Skeletal muscle cell (primary cell): ENCODE measurements around the gene BLNK.
"Not testable (repeated sequence)": the region's sequence is repeated elsewhere in the genome, so short reads cannot be mapped to it uniquely, and the experiment has no call there.

Source experiments
- DNase-seq: peaks from one replicate; pipeline ENCODE4 v3.0.0-alpha.2; 2010; ENCODE audit warnings: low read depth
- H3K4me3 ChIP-seq: 2 replicates; pipeline ENCODE4 v1.5.1; 2011; ENCODE audit warnings: low read depth, mild to moderate bottlenecking, control low read depth, low read length, moderate library complexity

BLNK gene

DNA sequence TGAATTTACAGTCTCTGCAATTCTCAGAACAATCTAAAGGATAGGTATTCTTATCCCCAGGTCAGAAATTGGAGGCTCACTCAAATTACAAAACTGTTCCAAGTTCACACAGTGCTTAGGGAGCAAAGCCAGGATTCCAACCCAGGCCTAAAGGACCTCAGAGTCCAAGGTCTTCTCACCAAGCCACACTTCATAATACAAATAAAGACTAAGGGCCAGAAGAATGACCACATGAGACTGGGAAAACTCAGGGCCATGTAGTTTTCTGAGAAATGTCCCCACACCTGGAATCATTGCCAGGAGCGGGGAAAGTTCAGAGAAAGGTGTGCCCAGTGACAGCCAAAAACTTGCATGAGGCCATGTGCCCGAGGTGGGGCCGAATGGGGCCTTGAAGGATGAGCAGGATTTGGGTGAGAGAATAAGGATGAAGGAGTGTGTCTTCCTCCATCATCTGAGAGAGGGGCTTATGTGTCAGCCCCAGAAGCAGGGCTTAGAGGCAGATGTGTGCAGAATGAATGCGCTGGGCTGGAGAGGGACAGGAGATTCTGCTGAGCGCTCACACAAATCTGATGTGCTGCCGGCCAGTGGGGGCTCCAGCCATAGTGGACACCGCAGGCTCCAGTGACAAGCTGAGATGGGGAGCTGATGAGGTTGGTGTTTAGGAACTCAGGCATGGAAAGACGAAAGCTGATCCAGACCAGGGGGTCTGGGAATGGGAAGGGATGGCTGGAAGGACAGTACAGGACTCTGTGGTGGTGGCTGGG is 35.9 kb downstream of the BLNK start:
- no peak overlapping the region for H3K4me3 ChIP-seq
- DNase-seq = no peak

DNA sequence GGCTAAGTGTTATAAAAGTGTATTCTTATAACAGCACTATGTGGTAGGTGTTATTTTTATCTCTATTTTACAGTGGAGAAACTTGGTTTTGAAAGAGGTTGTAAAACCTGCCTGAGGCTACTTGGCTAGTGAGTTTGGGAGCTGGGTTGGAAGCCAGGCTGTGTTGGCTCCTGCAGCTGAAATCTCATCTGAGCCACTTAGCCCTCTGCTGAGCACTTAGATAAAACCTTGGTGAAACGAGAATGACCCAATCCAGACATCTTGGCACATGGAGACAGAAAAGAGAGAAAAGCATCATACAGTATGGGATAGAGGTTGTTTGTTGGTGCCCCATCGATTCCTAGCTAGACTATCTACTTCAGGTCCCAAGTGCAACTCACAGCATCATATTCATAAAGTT is 37.4 kb downstream of the BLNK start:
- no peak overlapping the region for H3K4me3 ChIP-seq
- DNase-seq = no peak

DNA sequence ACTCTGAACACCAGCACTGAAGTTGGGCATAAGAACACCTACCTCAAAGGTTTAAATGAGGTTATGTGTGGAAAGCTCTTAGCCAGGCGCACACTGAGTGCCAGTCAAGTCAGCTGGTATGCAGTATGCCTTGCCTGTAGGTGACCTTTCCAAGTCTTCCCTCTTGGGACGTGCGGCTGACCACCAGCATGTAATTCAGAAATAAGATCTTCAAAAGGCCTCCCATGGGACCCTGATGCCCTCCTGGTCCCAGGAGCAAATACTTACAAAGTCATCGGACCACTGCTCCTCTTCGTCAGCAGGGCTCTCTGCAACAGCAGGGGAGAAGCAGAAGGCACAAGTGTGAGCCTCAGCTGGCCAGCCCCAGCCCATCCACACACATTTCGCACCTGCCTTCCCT is 40.8 kb downstream of the BLNK start:
- no peak for DNase-seq
- H3K4me3 ChIP-seq = no peak overlapping the region

DNA sequence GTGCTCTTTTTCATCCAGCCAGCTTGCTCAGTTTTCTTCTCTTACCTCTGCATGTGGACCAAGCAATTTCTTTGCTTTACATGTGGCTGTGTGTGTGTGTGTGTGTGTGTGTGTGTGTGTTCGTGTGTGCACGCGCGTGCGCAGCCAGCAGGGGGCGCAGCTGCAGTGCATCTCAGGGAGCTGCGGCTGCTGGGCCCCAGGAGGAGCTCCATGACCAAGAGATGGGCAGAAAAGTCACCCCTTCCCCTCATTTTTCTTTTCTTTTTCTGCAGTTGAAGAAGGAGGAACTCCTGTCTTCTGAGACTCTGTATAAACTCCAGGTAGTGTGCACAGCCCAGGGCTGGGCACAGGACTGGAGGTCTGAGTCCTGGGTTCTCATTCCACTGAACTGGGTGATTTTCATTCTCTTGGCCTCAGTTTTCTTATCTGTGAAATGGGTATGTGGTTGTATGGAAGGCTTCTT is 41.8 kb downstream of the BLNK start:
- peak; percentile 18 for DNase-seq
- H3K4me3 ChIP-seq = no peak overlapping the region

DNA sequence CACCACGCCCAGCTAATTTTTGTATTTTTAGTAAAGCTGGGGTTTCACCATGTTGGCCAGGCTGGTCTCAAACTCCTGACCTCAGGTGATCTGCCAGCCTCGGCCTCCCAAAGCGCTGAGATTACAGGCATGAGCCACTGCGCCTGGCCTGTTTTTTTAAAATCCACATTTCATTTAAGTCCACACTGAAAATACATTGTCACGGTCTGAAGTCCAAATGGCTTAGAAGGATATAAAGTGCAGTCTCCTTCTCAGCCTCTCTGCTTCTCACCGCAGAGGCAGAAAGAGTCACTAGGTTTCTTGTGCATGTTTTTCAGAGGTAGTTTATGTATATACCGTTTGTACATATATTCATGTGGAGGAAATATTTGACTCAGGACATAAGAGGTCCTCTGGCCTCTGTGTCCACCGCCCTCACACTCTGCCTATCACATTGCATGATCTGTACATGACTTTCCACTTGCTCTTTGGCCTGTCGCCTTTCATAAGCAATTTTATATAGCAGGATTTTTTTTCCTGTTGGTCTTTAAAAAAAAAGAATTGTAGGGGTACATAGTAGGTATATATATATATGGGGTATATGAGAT is 42.9 kb downstream of the BLNK start:
- DNase-seq = no peak
- H3K4me3 ChIP-seq = no peak overlapping the region

DNA sequence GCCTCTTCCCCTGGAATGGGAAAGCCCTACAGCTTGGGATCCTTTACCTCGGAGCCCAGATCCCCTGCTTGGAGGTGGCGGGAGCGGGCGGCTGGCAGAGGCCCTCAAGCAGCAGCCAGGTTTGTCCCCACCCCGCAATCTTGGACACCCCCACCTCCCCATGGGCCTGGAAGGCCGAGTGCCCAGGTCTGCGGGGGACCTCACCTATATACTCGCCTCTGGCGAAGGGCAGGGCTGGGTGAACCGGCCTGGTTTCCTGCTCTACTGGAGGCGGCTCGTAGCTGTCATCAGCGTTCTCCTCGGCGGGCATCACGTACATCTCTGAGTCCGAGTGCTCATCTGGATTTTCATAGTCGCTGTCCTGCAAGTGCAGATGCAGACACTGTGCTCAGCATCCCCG is 44.2 kb downstream of the BLNK start:
- H3K4me3 ChIP-seq = no peak overlapping the region
- no peak for DNase-seq

DNA sequence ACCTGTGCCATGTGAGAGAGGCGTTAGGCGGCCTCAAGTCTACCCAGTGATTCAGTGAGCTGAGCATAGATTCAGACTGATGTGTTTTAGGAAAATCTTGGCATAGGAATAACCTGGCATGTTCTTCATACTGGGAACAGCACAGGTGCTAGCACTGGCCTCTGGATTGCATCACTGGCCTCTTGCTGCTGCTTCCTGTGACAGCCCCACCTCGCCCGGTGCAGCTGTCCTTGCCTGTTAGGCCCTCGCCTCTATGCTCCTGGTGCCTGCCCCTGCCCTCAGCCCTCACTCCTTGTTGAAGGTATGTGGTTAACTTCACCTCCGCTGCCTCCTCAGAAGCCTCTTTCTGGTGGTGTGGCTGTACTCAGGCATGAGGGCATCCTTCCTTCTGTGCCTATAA is 46.2 kb downstream of the BLNK start:
- no peak for DNase-seq

DNA sequence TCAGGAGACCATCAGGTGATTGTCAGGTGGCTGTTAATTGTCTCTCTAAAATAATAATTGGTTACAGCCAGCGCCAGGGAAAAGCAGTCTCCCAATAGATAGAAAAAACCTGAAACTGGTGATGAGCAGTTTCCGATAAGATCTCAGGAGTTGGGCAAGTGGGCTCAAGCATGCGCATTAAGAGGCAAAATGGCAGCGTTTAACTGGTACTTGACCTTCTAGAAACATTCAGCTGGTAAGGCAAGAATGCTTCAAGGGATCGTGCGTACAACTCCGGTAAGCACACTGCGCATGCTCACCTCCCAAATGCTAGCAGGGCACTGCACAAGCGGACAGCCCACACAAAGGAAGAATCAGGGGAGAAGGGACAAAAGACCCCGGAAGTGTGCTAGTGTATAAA is 48.5 kb downstream of the BLNK start:
- H3K4me3 ChIP-seq = no peak overlapping the region
- no peak for DNase-seq

More for the DNA sequence above, 46.2 kb downstream of the BLNK start:
- H3K4me3 ChIP-seq = no peak overlapping the region

DNA sequence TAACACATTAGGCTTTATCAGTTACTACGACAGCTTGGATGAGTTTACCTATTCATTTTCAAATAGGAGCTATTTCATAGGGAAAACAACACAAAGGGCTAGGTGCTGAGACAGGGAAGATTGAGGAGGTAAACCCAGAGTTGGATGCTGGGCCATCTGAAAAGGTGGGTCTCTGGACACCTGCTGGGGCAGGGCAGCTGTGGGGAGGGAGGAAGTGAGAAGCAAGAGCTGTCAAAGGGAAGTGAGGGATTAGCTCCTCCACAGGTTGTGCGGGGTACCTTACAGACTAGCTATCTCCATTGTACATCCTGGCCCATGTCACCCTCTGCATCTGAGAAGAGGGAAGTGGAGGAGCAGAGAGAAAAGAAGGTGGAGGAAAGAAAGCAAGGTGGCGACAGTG is 48.9 kb downstream of the BLNK start:
- H3K4me3 ChIP-seq = no peak overlapping the region
- DNase-seq = no peak

DNA sequence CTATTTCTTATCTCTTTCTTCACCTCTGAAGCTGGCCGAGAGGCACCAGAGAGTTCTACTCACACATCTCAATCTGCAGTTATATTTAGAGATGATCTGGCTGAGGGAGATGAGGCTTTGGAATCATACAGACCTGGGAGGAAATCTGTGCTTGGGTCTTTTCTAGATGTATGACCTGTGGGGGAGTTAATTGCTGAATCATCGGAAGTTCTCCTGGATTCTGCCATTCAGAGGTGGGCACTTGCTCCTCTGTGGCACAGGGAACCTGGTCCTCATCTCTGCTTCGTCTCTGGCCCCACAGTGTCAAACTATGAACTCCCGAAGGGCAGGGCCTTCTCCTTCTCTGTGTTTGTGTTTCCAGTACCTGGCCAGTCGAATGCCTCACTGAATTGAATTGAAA is 52.5 kb downstream of the BLNK start:
- no peak for DNase-seq
- H3K4me3 ChIP-seq = no peak overlapping the region

DNA sequence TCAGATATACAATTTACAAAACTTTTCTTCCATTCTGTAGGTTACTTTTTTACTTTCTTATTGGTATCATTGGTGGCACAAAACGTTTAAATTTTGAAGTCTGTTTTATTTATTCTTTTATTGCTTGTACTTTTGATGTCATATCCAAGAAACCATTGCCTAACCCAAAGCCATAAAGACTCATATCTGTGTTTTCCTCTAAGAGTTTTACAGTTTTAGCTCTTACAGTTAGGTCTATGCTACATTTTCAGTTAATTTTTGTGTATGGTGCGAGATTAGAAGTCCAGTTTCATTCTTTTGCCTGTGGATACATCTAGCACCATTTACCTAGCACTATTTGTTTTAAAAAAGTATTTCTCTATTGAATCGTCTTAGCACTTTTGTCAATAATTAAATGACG is 53.7 kb downstream of the BLNK start:
- no peak overlapping the region for H3K4me3 ChIP-seq
- DNase-seq = no peak

DNA sequence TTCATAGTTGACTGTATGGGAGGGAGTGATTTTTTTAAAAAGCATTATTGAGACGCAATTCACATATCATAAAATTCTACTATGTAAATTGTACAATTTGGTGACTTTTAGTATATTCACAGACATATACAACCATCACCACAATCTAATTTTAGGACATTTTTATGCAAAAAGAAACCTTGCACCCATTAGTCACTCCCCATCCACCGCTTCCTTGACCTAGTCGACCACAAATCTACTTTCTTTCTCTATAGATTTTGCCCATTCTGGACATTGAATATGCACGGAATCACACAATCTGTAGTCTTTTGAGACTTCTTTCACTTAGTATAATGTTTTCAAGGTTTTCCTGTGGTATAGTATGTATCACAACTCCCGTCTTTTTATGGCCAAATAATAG is 54.6 kb downstream of the BLNK start:
- no peak overlapping the region for H3K4me3 ChIP-seq
- DNase-seq = no peak

DNA sequence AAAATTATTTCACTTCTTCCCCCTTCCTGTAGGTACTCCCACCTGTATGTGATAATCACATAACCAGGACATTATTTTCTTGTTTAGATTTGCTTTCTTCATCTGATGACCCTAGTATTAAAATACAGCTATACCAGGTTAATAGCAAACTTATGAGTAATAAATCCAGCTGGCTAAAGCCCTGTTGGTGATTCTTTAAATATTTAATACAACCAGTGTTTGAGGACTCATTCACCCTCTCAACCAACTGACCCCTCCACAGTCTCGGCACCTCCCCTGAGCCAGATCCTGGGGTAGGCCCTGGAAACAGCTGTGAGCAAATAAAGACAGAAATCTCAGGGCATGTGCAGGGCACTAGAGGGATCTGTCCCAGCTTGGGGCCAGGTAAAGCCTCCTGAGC is 58.5 kb downstream of the BLNK start:
- DNase-seq = no peak
- H3K4me3 ChIP-seq = no peak overlapping the region

DNA sequence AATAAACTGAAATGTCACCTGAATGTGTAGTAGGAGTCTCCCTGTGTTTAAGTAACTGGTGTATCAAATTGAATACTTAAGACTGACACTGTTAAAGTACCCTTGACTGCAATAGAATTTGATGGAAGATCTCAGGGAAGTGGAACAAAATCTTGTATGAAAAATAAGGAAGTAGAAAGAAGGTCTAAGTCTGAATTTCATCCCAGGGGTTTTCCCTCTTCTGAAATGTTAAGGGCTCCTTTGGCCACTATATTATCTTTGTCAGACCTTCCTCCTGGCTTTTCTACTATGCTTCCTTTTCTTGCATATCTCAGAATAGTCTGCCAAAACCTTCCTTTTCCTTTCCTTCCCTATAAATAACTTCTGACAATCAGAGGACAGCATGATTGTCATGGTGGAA is 59.6 kb downstream of the BLNK start:
- no peak overlapping the region for H3K4me3 ChIP-seq
- DNase-seq = no peak

DNA sequence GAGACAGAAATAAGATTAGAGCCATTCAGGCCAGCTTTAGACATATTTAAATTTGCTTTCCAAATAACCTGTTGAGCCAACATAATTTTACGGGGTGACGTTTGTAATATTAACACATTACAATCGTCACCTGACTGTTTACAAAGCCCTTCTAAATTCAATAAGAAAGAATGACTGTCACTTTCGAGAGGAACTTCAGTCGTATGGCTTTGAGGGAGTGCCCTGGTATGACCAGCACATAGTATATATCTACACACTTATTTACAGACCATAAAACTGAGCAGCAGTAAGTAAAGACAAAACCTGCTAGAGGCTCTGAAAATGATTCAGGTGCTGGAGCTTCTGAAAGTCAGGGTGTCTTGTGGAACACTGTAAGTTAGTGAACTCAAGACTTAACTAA is 62.4 kb downstream of the BLNK start:
- H3K4me3 ChIP-seq = no peak overlapping the region
- DNase-seq = no peak

DNA sequence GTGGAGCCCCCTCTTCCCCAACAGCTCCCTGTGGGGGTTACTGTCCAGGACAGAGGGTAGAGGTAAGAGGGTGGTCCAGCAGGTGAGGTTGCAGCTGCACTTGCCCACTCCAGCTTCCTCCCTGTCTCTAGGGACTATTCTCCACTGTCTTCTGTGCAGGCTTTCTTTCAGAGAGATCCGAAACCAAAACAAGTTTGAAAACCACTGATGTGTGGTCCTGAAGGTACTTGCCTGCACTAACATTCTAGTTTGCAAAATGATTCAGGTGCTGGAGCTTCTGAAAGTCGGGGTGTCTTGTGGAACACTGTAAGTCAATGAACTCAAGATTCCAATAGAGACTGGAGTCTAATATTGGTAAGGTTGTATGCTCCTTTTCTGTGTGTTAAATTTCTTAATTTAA is 63.1 kb downstream of the BLNK start:
- H3K4me3 ChIP-seq = no peak overlapping the region
- no peak for DNase-seq

DNA sequence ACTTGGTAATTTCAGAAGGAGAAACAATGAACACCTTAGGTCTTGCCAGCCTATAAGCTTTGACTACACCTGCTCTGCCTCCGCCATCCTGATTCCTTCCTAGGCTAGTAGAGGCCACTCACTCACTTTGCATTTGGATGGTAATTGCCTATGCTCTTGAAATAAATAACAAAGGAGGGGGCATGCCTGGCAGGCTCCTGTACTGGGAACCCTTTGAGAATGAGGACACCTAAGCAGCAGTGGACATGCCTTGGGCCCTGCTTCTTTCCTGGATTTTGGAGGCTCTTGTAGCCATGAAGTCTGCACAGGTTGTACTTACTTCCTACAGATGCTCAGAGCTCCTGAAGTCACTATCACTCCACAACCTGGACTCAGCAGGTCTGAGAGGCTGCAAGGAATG is 65.8 kb downstream of the BLNK start:
- DNase-seq = no peak
- no peak overlapping the region for H3K4me3 ChIP-seq

DNA sequence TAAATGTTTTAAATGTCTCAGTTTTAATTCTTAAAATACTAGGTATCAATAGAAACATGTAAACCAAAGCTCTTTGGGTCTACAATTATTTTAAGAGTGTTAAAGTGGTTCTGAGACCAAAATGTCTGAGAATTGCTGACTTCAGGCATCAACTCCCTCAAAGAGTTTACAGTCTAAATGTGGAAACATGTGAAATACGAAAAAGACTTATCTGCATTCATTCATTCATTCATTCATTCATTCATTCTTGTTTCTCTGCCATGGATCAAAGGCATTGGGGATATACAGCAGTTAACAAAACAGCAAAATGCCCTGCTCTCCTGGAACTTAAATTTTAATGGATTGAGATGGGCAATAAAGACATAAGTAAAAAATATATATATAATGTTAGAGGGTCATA is 69.8 kb downstream of the BLNK start:
- no peak overlapping the region for H3K4me3 ChIP-seq
- no peak for DNase-seq

DNA sequence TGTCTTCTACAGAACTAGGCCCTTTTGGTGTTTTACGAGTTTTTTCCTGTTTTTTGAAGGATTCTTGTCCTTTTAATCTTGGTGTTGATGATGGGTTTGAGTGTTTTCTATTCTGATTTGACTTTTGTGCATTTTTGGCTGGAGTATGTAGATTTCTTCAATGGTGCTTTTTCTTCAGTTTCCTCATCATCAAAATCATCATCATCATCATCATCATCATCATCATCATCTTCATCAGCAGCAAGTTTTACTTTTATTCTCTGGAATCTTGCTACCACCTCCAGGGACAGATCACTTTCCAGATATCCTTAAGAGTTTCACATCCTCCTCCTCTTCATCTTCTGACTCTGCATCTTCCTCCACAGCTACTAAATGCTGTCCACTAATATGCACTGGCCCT is 81.9 kb downstream of the BLNK start:
- not testable (repeated sequence) for DNase-seq

DNA sequence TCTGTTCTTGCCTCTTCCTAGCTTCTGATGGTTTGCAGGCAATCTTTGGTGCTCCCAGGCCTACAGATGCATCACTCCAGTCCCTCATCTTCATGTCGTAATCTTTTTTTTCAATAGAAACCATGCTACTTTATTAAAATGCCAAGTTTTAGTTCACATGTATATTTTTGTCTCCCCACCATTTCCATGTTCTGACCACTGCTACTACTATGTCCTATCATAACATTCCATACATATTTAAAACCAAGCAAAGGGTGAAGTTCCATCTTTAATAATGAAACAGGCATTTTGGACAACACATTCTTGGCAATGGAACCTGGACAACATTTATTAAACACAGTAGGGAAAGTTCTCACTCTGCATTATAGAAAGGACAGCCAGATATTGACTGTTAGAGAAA is 82.5 kb downstream of the BLNK start:
- no peak for DNase-seq
- no peak overlapping the region for H3K4me3 ChIP-seq

More for the DNA sequence above, 81.9 kb downstream of the BLNK start:
- not testable (repeated sequence) for H3K4me3 ChIP-seq

DNA sequence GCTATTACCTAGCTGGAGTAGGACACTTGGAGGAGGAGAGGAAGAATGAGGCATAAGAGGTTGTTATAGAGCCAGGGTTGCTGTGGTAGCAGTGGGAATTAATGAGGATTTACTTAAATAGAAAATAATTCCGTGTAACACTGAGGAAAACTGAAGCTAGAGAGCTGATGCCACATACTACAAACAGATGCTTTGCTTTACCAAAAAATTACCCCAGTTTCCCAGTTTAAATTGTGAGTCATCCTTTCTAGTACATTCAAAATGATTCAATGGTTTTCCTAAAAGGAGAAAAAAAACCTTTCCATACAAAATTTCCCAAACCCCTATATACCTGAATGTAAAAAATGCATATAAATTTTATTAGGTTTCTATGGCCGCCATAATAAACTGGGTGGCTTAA is 82.9 kb downstream of the BLNK start:
- DNase-seq = no peak
- no peak overlapping the region for H3K4me3 ChIP-seq
